T-helper 2 cell treated with Interferon-gamma antibody and Interleukin-4, amounts not matched to agents 100 ng/mL and 5 ng/mL, for 36 hours (primary cell): Measurements from ENCODE around the gene PTX4. TPM values are rescaled to one million over a fixed set of nuclear protein-coding genes. Genes with fewer than 3 reads are reported as not detected.

Experiments used
- intact Hi-C: fragments of 100-400 bp; cut with micrococcal nuclease; formaldehyde crosslinking; loops from one replicate; pipeline ENCODE4 v1.15.1; 2023
- total RNA-seq: library from RNA; stranded (reverse); gene quantifications from 2 replicates; pipeline ENCODE4 v1.2.3, GENCODE V29; 2022

The PTX4 gene
- total RNA-seq, 1 donor from 2014 or later: not detected

DNA sequence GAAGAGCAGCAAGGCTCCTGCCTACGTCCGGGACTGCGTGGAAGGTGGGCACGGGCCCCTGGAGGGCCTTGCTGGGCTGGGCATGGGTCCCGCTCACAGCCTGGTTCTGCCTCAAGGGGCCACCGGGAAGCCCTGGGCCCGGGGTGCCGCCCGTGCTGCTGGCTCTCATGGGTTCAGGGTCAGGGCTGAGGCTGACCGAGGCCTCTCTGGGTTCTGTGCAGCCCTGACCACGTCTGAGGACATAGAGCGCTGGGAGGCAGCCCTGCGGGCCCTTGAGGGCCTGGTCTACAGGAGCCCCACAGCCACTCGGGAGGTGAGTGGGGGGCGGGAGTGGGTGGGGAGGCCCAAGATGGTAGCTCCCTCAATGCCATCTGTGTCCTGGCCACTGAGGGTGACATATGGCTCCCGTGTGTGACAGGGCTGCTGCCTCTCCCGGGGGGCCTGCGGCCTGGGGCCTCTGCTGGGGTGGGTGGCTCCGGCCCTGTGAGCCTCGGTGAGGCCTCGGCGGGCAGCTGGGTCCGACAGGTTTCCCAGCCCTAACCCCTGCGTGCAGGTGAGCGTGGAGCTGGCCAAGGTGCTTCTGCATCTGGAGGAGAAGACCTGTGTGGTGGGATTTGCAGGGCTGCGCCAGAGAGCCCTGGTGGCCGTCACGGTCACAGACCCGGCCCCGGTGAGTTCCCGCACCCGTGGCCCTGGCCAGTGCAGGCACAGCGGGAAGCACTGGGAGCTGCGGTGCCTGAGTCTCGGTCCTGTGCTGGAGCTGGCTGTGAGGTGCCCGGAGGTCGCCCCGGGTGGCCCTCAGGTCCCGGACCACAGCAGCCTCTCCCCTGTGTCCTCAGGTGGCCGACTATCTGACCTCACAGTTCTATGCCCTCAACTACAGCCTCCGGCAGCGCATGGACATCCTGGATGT, 13.6 kb upstream of the PTX4 start:
- intact Hi-C loops: no loop called here

- intact Hi-C loops: no loop called here
Observed at GRCh38 chr16:1501630-1502029, 12.9 kb upstream of the PTX4 start.

DNA sequence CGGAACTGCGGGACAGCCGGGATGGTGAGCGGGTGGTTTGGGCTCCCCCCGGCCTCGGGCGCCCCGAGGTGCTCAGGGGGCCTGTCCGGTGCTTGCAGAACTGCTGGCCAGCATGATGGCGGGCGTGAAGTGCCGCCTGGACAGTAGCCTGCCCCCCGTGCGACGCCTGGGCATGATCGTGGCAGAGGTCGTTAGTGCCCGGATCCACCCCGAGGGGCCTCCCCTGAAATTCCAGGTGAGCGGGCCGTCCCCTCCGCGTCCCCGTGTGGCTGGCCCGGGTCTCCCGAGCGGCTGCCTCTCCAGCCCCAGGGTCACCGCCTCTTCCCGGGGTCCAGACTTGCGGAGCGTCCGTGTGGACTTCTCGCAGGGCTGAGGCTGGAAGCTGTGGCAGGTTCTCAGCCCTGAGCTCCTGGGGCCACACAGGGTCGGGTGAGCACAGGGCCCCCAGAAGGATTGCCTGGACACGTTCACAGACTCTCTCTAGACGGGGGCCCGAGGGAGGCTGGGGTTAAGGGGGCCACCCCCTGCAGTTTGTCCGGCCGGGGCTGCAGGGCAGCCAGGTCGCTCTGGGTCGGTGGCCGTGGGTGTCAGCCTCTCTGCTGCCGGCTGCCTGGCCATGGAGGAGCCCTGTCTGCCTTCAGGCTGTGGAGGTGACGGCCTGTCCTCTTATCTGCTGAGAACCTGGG, 11.9 kb upstream of the PTX4 start:
- intact Hi-C loops: no loop called here

- intact Hi-C loops: loop anchor here (10.0 kb wide), 1 partner anchor 205 kb away; the partner anchor contains the start of gene MAPK8IP3
Observed at GRCh38 chr16:1499756-1500464, 11.2 kb upstream of the PTX4 start.

DNA sequence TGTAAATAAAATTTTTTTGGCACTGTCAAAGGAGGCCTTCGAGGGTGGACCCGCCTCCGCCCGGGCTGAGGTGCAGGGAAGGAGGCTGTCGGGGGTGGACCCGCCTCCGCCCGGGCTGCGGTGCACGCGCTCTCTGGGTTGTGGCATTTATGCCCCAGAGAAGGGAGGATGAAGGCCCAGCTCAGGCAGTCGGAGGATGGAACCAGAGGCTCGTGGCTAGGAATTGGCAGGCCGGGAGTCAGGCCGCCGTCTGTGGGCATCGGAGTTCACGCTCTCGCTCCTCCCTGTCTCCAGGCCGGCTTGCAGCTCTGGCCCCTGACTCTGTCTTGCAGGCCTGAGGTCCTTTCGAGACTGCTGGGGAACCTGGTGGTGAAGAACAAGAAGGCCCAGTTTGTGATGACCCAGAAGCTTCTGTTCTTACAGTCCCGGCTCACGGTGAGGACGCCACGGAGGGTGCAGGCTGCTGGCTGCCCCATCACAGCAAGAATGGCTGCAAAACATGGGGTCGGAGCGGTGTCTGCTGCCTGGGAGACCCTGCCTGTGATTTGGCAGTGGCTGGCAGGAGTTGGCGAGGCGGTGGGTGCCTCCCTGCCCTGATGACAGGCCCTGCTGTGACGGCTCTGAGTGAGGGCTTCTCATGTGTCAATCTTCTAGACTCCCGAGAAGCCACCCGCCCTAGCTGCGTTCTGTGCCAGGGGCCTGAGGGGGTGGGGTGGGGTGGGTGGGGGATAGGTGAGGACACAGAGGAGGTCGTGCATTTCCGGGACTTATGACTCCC, 10.3 kb upstream of the PTX4 start:
- intact Hi-C loops: loop anchor here (10.0 kb wide), 1 partner anchor 206 kb away; the partner anchor contains the start of gene MAPK8IP3

DNA sequence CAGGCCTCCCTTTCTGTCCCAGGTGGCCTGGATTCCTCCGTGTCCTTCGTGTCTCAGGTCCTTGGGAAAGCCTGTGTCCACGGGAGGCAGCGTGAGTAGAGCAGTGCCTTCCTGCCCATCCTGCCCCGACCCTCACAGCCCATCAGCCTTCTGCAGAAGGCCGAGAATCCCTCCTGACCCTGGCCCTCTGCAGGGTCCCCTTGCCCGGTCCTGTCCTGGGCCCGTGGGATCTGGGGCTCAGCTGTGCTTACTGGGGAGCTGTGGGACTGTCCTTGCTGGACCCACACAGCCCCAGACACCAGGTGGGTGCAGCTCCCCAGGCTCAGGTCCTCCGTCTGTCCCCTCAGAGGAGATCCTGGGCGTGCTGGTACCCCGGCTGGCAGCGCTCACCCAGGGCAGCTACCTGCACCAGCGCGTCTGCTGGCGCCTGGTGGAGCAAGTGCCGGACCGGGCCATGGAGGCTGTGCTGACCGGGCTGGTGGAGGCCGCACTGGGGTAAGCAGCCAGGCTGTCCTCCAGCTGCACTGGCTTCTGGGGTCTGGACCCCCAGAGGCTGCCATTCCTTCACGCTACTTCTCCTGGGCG, 8.4 kb upstream of the PTX4 start:
- intact Hi-C loops: loop anchor here (10.0 kb wide), 1 partner anchor 208 kb away; the partner anchor contains the start of gene MAPK8IP3

DNA sequence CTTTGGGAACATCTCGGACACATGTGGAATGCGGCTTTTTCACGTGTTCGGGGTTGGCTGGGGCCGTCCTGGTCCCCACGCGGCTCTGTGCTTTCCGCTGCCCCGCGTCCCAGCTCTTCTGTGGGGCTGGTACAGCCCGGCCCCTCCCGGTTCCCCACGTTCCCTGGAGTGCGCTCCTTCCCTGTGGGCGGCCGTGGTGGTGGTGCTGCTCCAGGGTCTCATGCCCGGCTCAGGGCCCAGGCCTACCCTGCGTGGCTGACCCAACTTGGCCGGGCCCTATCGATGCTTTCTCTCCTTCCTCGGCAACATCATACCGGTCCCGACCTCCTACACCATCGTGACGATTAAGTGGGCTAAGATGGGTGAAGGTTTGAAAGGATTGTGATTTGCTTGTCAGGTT, 7.7 kb upstream of the PTX4 start:
- intact Hi-C loops: loop anchor here (10.0 kb wide), 1 partner anchor 208 kb away; the partner anchor contains the start of gene MAPK8IP3

DNA sequence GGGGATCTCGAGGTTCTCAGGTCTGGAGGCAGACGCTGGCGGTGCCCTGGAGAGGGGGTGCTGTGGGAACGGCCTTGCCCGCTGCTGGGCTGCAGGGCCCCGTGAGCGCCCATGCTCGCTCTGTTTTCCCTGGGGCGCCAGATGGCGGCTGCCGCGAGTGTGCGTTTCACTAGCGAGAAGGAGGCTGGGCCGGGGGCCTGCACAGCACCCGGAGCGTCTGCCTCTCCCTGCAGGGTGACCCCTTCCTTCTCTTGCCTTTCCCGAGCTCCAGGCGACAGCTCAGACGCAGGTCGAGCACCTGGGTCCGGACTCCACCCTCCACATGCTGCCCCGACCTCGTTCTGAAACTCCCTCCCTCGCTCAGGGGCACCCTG, 7.1 kb upstream of the PTX4 start:
- intact Hi-C loops: loop anchor here (10.0 kb wide), 1 partner anchor 209 kb away; the partner anchor contains the start of gene MAPK8IP3

DNA sequence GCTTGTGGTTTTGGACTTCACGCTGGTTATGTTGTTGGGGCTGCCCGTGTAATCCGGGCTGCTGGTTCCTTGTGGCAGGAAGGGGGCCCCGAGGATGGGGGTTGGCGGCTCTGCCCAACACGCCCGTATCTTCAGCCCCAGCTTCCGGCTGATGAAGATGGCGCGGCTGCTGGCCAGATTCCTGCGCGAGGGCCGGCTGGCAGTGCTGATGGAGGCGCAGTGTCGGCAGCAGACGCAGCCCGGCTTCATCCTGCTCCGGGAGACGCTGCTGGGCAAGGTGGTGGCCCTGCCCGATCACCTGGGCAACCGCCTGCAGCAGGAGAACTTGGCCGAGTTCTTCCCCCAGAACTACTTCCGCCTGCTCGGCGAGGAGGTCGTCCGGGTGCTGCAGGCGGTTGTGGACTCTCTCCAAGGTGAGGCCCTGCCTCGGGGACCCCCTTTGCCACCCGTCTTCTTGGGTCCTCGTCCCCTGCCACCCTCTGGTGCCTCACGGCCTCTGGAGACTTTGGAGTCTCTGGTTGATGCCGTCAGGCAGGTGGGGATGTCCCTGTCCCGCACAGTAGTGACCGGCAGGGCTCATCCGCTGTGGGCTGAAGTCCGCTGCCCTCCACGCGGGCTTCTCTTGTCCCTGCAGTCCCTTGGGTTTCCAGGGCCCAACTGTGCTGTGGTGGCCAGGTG, 6.6 kb upstream of the PTX4 start:
- intact Hi-C loops: loop anchor here (10.0 kb wide), 1 partner anchor 209 kb away; the partner anchor contains the start of gene MAPK8IP3

- intact Hi-C loops: loop anchor here (5.0 to 10.0 kb wide), 3 partner anchors 72 to 210 kb away; partner anchors contain the start of genes CRAMP1, IFT140, MAPK8IP3 and UQCC4
Observed at GRCh38 chr16:1494711-1495110, 6.0 kb upstream of the PTX4 start.

DNA sequence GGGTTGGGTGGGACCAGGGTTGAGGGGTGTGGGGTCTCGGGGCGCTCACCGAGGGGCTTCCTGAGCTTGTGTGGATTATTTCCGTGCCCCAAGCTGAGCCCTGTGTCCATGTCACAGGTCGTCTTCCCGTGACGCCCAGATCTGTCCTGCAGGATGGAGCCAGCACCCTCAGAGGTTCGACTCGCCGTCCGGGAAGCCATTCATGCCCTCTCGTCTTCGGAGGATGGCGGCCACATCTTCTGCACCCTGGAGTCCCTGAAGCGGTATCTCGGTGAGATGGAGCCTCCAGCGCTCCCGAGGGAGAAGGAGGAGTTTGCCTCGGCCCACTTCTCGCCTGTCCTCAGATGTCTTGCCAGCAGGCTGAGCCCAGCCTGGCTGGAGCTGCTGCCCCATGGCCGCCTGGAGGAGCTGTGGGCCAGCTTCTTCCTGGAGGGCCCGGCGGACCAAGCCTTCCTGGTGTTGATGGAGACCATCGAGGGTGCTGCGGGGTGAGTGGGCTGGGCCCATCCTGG, 5.4 kb upstream of the PTX4 start:
- intact Hi-C loops: loop anchor here (5.0 to 10.0 kb wide), 3 partner anchors 72 to 211 kb away; partner anchors contain the start of genes CRAMP1, IFT140, MAPK8IP3 and UQCC4

- intact Hi-C loops: loop anchor here (2.0 to 10.0 kb wide), 5 partner anchors 19 to 211 kb away; partner anchors contain the start of genes CLCN7, CRAMP1, IFT140 and MAPK8IP3
Observed at GRCh38 chr16:1493746-1494094, 5.0 kb upstream of the PTX4 start.

DNA sequence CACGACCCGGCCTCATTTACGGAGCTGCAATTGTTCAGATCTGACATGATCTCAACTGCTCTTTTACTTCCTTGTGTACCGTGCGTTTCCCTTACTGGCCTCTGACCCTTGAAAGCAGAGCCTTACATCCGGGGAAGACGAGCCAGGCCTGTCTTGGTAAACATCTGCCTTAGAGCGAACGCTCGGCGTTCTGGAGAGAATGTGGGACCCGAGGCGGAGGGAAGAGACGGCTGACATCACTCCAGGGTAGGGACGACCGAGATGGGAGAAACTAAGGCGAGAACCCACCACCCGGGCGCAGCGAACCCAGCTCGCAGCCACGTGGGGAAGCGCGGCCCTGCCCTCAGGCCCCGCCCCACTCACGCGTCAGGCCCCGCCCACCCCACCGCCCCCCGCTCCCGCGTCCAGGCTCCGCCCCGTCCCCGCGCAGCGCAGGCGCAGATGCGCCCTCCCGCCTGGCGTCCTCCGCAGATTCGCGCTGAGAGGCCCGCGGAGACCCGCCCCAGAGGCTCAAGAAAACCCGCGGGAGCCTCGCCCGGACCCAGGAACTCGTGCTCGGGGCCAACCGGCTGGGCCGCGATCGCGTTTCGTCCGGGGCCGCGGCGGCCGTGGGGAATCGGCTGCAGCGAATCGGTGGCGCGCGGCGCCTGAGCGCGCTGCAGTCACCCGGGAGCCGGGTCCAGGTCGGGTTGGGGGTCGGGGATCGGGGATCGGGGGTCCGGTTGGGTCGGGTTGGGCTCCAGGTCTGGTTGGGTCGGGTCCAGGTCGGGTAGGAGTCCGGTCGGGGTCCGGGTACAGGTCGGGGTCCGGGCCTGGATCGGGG, 4.4 kb upstream of the PTX4 start, which contains the start of gene TELO2:
TELO2 (plus strand) TSS at position 438 of the 823 bp plus-strand sequence. CDS start 922 bp downstream, outside the sequence.
- intact Hi-C loops: loop anchor here (2.0 to 10.0 kb wide), 5 partner anchors 18 to 212 kb away; partner anchors contain the start of genes CLCN7, CRAMP1, IFT140 and MAPK8IP3

DNA sequence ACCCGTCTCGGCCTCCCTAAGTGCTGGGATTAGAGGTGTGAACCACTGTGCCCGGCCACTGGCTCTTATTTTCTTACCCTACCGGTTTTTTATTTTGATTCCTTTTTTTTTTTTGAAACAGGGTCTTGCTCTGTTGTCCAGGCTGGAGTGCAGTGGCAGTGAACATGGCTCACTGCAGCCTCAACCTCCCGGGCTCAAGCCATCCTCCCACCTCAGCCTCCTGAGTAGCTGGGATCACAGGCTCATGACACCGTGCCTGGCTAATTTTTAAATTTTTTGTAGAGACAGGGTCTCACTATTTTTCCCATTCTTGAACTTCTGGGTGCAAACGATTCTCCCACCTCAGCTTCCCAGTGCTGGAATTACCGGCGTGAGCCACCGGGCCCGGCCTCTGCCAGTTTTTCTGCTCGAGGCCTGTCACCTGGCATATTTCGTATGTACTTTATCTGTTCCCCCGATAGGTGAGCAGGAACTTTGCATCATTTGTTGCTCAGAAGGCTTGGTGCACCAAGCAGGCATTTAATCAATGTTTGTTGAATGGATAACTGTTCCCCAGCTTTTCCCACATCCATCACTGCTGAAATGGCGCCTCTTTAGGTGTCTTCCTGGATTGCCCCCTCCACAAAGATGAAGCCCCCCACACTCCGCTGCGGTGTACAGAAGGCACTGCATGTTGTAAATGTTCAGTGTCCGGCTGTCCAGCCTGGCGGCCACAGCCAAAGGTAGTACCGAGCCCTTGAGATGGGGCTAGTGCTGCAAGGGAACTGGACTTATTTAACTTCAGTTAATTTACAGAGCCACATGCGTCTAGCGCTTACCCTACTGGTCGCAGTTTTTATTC, 3.6 kb upstream of the PTX4 start:
- intact Hi-C loops: loop anchor here (2.0 to 10.0 kb wide), 5 partner anchors 18 to 212 kb away; partner anchors contain the start of genes CLCN7, CRAMP1, IFT140 and MAPK8IP3

- intact Hi-C loops: loop anchor here (5.0 to 10.0 kb wide), 3 partner anchors 69 to 213 kb away; partner anchors contain the start of genes CRAMP1, IFT140, MAPK8IP3 and UQCC4
Observed at GRCh38 chr16:1491327-1491726, 2.6 kb upstream of the PTX4 start.

GRCh38 chr16:1489077-1489476, 333 bp upstream of the PTX4 start:
- intact Hi-C loops: no loop called here

GRCh38 chr16:1488054-1488601, 616 bp downstream of the PTX4 start:
- intact Hi-C loops: no loop called here
